WTC11 (cell line): ENCODE measurements around the gene SSTR1.

Experiments
- ETV6 ChIP-seq: sonication (generic); formaldehyde crosslinking; IDR thresholded peaks from 2 replicates; pipeline ENCODE4 v1.8.1; 2022; ENCODE audit warnings: mild to moderate bottlenecking, missing genetic modification reagents
- JAZF1 ChIP-seq: fragments of 250-450 bp; sonication (Bioruptor Pico); IDR thresholded peaks from 2 replicates; pipeline ENCODE4 v1.9.0; 2021; ENCODE audit warnings: moderate library complexity, mild to moderate bottlenecking, inconsistent platforms
- TF ChIP-seq, protein P1 (sequence below): fragments of 250-450 bp; sonication (Bioruptor Pico); IDR thresholded peaks from 2 replicates; pipeline ENCODE4 v1.9.0; 2021; ENCODE audit warnings: mild to moderate bottlenecking
- TF ChIP-seq, protein P2 (sequence below): fragments of 200-600 bp; IDR thresholded peaks from 2 replicates; pipeline ENCODE4 v1.8.0; 2022; ENCODE audit warnings: antibody characterized with exemption

DNA sequence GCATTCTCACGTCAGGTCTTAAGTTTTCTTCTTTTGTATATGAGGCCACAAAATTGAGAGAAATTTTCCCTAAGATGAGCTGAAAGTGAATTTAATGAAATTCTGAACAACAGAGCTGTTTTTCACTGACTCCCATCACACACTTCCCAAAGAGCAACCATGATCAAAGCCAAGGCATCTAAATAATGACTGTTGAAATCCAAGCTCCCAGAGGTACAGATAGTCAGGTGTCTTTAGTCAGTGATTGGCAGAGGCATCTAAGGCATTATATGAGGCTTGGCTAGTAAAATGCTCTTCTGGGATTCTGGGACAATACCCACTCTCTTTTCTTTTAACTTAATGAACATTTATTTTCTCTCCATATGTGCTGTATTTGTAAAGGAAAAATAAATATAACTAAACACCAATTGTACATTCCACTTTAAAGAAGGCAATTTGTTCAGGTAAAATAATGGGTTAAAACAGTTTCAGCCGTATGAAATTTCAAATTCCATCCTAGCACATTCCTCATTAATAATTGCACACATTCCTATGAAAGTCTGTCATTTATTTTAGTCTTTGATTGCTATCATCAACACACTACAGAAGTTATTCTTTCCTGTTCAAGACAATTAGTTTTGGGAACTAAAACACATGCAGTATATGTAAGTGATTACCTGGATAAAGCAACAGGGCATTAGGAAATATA lies 871 bp upstream of the SSTR1 start:
- TF ChIP-seq JAZF1 (CRISPR knock-in tag) (no peak), ETV6 (CRISPR knock-in tag) (no peak)
- TF ChIP-seq, protein P1, sequence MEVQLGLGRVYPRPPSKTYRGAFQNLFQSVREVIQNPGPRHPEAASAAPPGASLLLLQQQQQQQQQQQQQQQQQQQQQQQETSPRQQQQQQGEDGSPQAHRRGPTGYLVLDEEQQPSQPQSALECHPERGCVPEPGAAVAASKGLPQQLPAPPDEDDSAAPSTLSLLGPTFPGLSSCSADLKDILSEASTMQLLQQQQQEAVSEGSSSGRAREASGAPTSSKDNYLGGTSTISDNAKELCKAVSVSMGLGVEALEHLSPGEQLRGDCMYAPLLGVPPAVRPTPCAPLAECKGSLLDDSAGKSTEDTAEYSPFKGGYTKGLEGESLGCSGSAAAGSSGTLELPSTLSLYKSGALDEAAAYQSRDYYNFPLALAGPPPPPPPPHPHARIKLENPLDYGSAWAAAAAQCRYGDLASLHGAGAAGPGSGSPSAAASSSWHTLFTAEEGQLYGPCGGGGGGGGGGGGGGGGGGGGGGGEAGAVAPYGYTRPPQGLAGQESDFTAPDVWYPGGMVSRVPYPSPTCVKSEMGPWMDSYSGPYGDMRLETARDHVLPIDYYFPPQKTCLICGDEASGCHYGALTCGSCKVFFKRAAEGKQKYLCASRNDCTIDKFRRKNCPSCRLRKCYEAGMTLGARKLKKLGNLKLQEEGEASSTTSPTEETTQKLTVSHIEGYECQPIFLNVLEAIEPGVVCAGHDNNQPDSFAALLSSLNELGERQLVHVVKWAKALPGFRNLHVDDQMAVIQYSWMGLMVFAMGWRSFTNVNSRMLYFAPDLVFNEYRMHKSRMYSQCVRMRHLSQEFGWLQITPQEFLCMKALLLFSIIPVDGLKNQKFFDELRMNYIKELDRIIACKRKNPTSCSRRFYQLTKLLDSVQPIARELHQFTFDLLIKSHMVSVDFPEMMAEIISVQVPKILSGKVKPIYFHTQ (CRISPR knock-in tag), result peak; percentile 81
- TF ChIP-seq, protein P2, sequence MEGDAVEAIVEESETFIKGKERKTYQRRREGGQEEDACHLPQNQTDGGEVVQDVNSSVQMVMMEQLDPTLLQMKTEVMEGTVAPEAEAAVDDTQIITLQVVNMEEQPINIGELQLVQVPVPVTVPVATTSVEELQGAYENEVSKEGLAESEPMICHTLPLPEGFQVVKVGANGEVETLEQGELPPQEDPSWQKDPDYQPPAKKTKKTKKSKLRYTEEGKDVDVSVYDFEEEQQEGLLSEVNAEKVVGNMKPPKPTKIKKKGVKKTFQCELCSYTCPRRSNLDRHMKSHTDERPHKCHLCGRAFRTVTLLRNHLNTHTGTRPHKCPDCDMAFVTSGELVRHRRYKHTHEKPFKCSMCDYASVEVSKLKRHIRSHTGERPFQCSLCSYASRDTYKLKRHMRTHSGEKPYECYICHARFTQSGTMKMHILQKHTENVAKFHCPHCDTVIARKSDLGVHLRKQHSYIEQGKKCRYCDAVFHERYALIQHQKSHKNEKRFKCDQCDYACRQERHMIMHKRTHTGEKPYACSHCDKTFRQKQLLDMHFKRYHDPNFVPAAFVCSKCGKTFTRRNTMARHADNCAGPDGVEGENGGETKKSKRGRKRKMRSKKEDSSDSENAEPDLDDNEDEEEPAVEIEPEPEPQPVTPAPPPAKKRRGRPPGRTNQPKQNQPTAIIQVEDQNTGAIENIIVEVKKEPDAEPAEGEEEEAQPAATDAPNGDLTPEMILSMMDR, result no peak
